ENCODE measurements around the gene DYNAP.

DYNAP gene, protein sequence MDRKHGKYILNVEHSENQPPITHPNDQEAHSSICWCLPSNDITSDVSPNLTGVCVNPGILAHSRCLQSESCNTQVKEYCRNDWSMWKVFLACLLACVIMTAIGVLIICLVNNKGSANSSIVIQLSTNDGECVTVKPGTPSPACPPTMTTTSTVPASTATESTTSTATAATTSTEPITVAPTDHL

DNA sequence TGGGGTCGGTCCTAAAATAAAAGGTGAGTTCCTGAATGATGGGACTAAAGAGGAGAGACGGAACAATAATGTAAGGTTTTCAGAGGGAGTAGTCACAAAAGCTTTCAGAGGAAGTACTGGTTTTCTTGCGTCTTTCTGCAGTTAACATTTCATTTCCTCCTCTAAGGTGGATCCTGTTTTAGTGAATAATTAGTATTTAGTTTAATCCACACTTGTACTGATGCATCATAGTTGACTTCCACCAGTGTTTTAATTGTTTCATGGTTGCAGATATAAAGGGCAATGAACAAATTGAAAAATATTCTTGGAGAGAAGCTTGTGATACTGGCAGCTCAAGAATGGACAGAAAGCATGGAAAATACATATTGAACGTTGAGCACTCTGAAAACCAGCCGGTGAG, at the start of gene DYNAP:
TSS of gene DYNAP (plus strand) at position 301 of the 400 bp plus-strand sequence. CDS start at position 339, 38 bp downstream.
- DNase-seq: no peak

DNA sequence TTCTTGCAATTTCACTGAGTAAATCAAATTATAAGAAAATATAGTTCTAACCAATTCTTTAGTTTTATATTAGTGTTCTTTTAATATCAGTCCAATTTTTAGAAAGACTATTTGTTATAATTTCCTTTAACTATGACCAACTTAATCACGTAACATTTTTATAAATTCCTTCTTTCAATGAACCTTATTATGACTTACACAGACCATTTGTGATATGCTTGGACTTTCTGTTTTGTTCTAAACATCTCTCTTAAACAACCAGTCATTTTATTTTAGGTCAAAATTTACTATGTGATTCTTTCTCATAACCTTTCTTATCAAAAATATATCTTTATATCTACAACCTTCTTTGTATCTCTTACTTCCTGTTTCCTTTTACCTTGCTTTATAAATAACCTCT, 39.5 kb upstream of the DYNAP start:
- DNase-seq: no peak

DNA sequence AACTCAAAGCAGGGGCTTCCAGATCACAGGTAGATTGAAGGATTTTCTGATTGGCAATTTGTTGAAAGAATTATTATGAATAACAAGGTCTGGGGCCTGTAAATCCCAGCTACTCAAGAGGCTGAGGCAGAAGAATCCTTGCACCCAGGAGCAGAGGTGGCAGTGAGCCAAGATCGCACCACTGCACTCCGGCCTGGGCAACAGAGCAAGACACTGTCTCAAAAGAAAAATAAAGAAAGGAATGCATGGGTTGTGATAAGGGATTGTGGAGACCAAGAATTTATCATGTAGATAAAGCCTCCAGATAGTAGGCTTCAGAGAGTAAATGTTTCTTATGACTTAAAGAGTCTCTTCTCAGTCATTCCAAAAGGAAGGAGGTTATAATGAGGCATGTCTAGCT, 35.8 kb upstream of the DYNAP start:
- DNase-seq: no peak

- DNase-seq: no peak
These were observed 35.0 kb upstream of the DYNAP start for GRCh38 chr18:54555996-54556395.

- DNase-seq: no peak
These were observed 33.1 kb upstream of the DYNAP start for GRCh38 chr18:54557958-54558357.

GRCh38 chr18:54558609-54559585, 32.1 kb upstream of the DYNAP start:
- DNase-seq: peak; percentile 51

- no peak for DNase-seq
These were observed 29.3 kb upstream of the DYNAP start for GRCh38 chr18:54561706-54562267.

DNA sequence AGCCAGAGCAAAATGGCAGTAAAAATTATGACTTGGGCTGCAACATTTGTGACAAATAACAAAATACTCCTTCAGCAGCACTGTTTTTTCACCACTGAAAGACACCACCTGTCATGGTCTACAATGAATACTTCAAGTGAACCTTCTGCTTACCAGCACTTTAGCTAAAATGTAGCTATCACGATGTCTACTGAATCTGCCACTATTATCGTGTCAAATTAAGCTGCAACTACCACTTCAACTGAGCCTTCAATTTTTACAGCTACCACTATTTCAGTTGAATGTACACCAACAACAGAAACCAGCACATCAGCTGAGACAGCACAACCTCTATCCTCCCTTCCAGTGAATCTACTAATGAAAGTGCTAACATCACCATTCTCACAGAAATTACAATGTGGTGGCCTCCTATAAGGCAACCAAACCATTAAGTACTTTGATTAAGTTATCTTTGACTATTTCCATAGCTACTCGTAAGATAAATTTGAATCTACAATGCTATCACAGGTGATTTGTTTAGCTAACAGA, 10.8 kb upstream of the DYNAP start:
- no peak for DNase-seq

GRCh38 chr18:54584065-54584464, 7.0 kb upstream of the DYNAP start:
- DNase-seq: no peak

- no peak for DNase-seq
These were observed 5.3 kb upstream of the DYNAP start for GRCh38 chr18:54585743-54586142.

DNA sequence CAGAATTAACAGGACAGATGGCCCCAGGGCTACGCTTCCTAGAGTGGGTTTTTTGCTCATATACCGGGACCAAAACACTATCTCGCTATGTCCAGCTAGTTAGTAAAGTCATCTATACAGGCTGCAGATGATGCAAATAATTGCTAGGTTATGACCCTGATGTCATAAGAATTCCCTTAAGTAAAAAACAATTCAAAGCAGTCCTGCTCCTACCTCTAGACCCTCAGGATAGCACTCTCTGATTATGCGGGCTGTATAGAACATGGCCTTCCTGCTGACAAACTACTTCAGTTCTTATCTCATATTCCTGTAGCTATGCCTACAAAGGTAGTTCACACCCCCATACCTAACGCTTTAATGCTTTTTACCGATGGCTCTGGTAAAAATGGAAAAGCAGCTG, 13.2 kb downstream of the DYNAP start:
- DNase-seq: no peak

- no peak for DNase-seq
These were observed 15.8 kb downstream of the DYNAP start for GRCh38 chr18:54606835-54607212.

- DNase-seq: no peak
These were observed 16.4 kb downstream of the DYNAP start for GRCh38 chr18:54607213-54608027.

DNA sequence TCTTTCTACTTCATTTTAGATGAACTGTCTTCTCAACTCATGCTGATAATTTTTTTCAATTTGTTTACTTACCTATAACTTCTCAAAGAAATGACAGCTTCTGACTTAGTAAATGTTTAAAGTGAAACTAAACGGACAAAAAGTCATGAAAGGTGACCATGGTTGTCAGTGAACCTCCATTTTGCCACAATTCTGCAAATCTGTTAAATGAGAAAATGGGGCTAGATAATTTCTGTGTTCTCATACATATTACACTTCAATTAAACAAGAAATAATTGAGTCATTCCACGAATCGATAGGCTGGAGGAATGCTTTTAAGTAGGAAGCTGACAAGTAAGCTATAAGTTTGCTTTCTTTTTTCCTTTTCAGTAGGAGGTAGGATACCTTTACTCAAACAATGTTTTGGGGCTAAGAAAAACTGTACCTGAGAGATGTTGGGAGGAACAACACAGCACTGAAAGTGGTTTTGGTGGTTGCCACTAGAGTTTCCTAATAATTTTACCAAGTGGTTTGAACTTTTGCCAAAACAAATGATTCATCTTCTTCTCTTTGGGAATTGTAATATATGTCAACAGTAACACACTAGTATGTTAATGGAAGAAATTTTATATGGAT, 17.1 kb downstream of the DYNAP start:
- DNase-seq: peak; percentile 28

DNA sequence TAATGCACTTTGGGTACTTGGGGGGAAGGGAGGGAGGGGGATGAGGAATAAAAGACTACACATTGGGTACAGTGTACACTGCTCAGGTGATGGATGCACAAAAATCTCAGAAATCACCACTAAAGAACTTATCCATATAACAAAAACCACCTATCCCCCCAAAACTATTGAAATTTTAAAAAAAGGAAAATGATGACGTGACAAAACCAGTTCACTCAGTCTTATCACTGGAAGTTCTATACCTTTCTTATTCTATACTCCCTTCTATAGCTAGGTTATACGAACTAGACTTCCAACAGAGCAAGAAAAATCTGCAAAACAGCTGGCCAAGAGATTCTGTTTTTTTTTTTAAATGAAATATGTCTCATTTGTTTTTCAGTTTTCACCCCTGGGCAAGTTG, 20.8 kb downstream of the DYNAP start:
- no peak for DNase-seq

DNA sequence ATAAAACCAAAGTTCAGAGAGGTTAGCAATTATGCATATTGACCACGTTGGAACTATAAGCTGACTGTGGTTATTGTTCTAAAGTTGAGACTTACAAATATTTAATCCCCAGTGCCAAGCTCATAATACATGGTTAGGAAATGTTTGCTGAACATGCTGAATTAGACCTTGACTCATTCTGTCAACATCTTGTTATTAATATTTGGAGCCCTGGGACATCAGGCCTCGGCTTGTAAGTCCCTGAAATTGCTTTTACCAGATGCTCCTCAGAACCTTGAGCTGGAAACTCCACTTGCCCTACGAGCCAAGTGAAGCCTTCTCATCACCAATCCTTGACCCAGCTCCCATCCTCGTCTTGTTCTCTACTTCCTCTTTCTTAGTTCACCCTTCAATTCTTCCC, 21.2 kb downstream of the DYNAP start:
- DNase-seq: no peak

- no peak for DNase-seq
These were observed 22.1 kb downstream of the DYNAP start for GRCh38 chr18:54613174-54613573.

DNA sequence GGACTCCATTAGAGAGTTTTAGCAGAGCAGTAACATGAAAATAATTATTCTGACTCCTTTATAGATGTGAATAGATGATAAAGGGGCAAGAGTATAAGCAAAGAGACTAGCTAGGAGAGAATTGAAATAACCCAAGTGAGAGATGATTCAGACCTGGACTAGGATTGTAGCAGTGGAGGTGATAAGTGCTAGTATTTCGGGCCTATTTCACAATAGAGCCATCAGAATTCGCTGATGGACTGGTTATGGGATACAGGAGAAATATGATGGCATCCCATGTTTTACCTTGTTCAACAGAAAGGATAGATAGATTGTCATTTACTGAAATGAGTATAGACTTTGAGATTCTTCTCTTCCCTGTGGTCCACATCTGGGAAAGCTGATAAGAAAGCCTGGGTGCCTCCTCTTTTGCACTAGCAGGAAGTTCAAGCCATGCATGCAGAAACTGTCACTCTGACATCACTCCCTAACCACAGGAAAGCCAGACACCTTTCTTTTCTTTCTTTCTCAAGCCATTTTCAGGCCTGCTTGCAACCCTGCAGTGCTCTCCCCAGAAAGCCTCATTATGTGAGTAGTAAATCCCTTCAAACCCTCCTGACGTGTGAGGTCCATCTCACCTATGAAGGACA, 25.3 kb downstream of the DYNAP start:
- peak; percentile 54 for DNase-seq

- no peak for DNase-seq
These were observed 31.0 kb downstream of the DYNAP start for GRCh38 chr18:54622084-54622483.

GRCh38 chr18:54626779-54627178, 35.7 kb downstream of the DYNAP start:
- no peak for DNase-seq

GRCh38 chr18:54630963-54631362, 39.9 kb downstream of the DYNAP start:
- no peak for DNase-seq

DNA sequence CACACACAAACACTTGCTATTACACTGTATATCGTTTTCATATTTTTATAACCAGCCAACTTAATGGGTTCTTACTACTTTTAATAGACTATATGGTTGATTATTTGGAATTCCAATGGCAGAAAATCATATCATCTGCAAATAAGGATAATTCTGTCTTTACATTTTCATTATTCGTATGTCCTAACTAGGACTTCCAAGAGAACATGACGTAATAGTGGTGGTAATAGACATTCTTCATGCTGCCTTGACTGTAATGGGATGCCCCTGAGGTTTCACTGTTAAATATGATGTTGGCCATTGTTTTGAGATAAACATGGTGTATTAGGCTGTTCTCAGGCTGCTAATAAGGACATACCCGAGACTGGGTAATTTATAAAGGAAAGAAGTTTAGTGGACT, 45.2 kb downstream of the DYNAP start:
- no peak for DNase-seq
